GM12878 (cell line): ENCODE measurements around the gene LSM12. TPM values are rescaled to one million over a fixed set of nuclear protein-coding genes. Genes with fewer than 3 reads are reported as not detected.

Experiments
- ATAC-seq: fragments of 200-7000 bp; cut with Tn5 transposase; 3 replicates; pipeline ENCODE4 v1.9.1; 2020; ENCODE audit warnings: mild to moderate bottlenecking, moderate library complexity
- BruUV-seq: library from RNA; stranded (reverse); fragments of 400-500 nt; replicated peaks from 2 replicates; lab custom pipeline; 2021; lab: Mats Ljungman, UMichigan
- CTCF ChIA-PET: fragments of 300-600 bp; sonication (Branson Sonifier 250); formaldehyde crosslinking; extraction: SDS; loops from one replicate; lab custom pipeline; 2021; ENCODE audit warnings: inconsistent platforms; lab: Yijun Ruan, JAX
- POLR2A ChIA-PET: fragments of 350-600 bp; formaldehyde crosslinking; extraction: SDS; loops from one replicate; lab custom pipeline; 2021; ENCODE audit warnings: inconsistent platforms; lab: Charles Lee
- RAD21 ChIA-PET: fragments of 300-600 bp; sonication (Branson Sonifier 250); formaldehyde crosslinking; loops from one replicate; lab custom pipeline; 2023; ENCODE audit warnings: antibody characterized with exemption; ENCODE audit not compliant: unreplicated experiment; lab: Charles Lee
- SMC1A ChIA-PET: fragments of 300-600 bp; sonication (Branson Sonifier 250); formaldehyde crosslinking; loops from one replicate; lab custom pipeline; 2023; ENCODE audit not compliant: unreplicated experiment, uncharacterized antibody; lab: Charles Lee
- DNase-seq: peaks from one replicate; pipeline ENCODE4 v3.0.0-alpha.2; 2011; ENCODE audit warnings: low read depth, low spot score
- FAIRE-seq: peaks from 3 replicates; lab custom pipeline; 2011; peaks lifted over from hg19 to GRCh38; lab: Jason Lieb, UNC
- H2AFZ ChIP-seq: 2 replicates; pipeline ENCODE4 v1.6.0; 2011; ENCODE audit warnings: low read depth, low read length, control low read depth; ENCODE audit not compliant: control insufficient read depth
- H3K27ac ChIP-seq: 2 replicates; pipeline ENCODE4 v1.5.1; 2011; ENCODE audit warnings: control low read depth; ENCODE audit not compliant: control insufficient read depth, insufficient read depth
- H3K27me3 ChIP-seq, 2 experiments: replicated peaks in 1 of 2; 2 replicates each; pipeline versions ENCODE4 v1.6.0 to v1.6.1; 2011; ENCODE audit warnings: low read length in 1 of 2; ENCODE audit not compliant: control insufficient read depth in 2 of 2, insufficient read depth in 2 of 2
- H3K36me3 ChIP-seq, 2 experiments: 2 replicates each; pipeline ENCODE4 v1.5.1; 2011; ENCODE audit warnings: low read length in 1 of 2; ENCODE audit not compliant: control insufficient read depth in 2 of 2, insufficient read depth in 2 of 2
- H3K4me1 ChIP-seq: 2 replicates; pipeline ENCODE4 v1.6.1; 2011; ENCODE audit warnings: mild to moderate bottlenecking, low read length, moderate library complexity, mixed read lengths; ENCODE audit not compliant: control insufficient read depth, insufficient read depth
- H3K4me2 ChIP-seq: 2 replicates; pipeline ENCODE4 v1.6.0; 2011; ENCODE audit warnings: control low read depth; ENCODE audit not compliant: control insufficient read depth, insufficient read depth
- H3K4me3 ChIP-seq: fragments of 200-600 bp; sonication (generic); 2 replicates; pipeline ENCODE4 v1.5.1; 2016
- H3K79me2 ChIP-seq: 2 replicates; pipeline ENCODE4 v1.6.0; 2011; ENCODE audit warnings: low read length; ENCODE audit not compliant: control insufficient read depth, insufficient read depth
- H3K9ac ChIP-seq: 2 replicates; pipeline ENCODE4 v1.8.0; 2011; ENCODE audit warnings: low read length, control low read depth, mixed read lengths; ENCODE audit not compliant: control insufficient read depth, insufficient read depth
- H3K9me3 ChIP-seq: replicated peaks from 3 replicates; pipeline ENCODE4 v1.5.1; 2011; ENCODE audit warnings: mild to moderate bottlenecking, low read length; ENCODE audit not compliant: control insufficient read depth, insufficient read depth
- H4K20me1 ChIP-seq: 2 replicates; pipeline ENCODE4 v1.6.0; 2011; ENCODE audit not compliant: control insufficient read depth, insufficient read depth
- BHLHE40 ChIP-seq, 2 experiments: fragments of 450-650 bp in 1 of 2; IDR thresholded peaks; 2 replicates each; pipeline ENCODE4 v1.6.1; 2011 to 2017; ENCODE audit warnings: low read depth in 2 of 2, borderline replicate concordance in 1 of 2, improper control_type of control experiment in 1 of 2, low read length in 1 of 2, mild to moderate bottlenecking in 1 of 2
- POLR2AphosphoS5 ChIP-seq: IDR thresholded peaks from 2 replicates; pipeline ENCODE4 v1.6.1; 2011; ENCODE audit warnings: mild to moderate bottlenecking, low read length, inconsistent platforms
- RAD21 ChIP-seq: IDR thresholded peaks from 2 replicates; pipeline ENCODE4 v1.6.1; 2011; ENCODE audit warnings: mild to moderate bottlenecking, low read depth, low read length, moderate library complexity; ENCODE audit not compliant: insufficient read depth
- SMC3 ChIP-seq: IDR thresholded peaks from 2 replicates; pipeline ENCODE4 v1.6.1; 2011; ENCODE audit warnings: low read length, improper control_type of control experiment, borderline replicate concordance
- SUZ12 ChIP-seq: fragments of 200-600 bp; sonication (generic); IDR thresholded peaks from one replicate; pipeline ENCODE4 v1.6.1; 2018; ENCODE audit warnings: antibody characterized with exemption, mild to moderate bottlenecking; ENCODE audit not compliant: unreplicated experiment
- YY1 ChIP-seq: IDR thresholded peaks from 2 replicates; pipeline ENCODE4 v1.6.1; 2011; ENCODE audit warnings: low read depth, mild to moderate bottlenecking, low read length
- WGBS: methylation state at CpG from one replicate; pipeline ENCODE4 v1.1.6; 2016; ENCODE audit warnings: low lambda C conversion rate; ENCODE audit not compliant: insufficient replicate concordance, insufficient coverage; ENCODE audit errors: missing lambda C conversion rate; 5-methylcytosine and 5-hydroxymethylcytosine counted together
- in situ Hi-C: fragments of 300-500 bp; cut with MboI; formaldehyde crosslinking; loops from 9 replicates; pipeline ENCODE4 v1.14.3; 2018; ENCODE audit warnings: mixed read lengths
- intact Hi-C: fragments of 100-400 bp; cut with micrococcal nuclease; formaldehyde crosslinking; loops from one replicate; pipeline ENCODE4 v1.14.2; 2022; ENCODE audit not compliant: unreplicated experiment
- polyA plus RNA-seq, 11 experiments: library from polyadenylated mRNA; depleted of rRNA in 4 of 11; unstranded in 6 of 11; stranded (reverse) in 5 of 11; fragments of >200 nt; fragmentation: Nextera tagmentation in 4 of 11; fragmentation: Illumina TruSeq in 1 of 11; extraction: Ambion mirVana in 4 of 11; extraction: Trizol in 1 of 11; gene quantifications; 1 replicate in 1 of 11; 2 replicates in 10 of 11; pipeline versions ENCODE4 v1.2.1 to v1.2.3, GENCODE V29; 2011 to 2016; ENCODE audit warnings: inconsistent platforms in 2 of 11, missing spikeins in 2 of 11, low read depth in 1 of 11
- total RNA-seq, 4 experiments: library from RNA; depleted of rRNA in 3 of 4; stranded (reverse); fragments of >200 nt in 3 of 4; fragmentation: Illumina TruSeq in 1 of 4; extraction: Trizol in 1 of 4; gene quantifications; 2 replicates each; pipeline versions ENCODE4 v1.2.1 to v1.2.3, GENCODE V29; 2013 to 2021
- TF ChIP-seq, protein P1 (sequence below): fragments of 450-650 bp; IDR thresholded peaks from 2 replicates; pipeline ENCODE4 v1.6.1; 2017; ENCODE audit warnings: mild to moderate bottlenecking, moderate library complexity
- TF ChIP-seq, protein P2 (sequence below), 3 experiments: IDR thresholded peaks in 2 of 3; conservative IDR thresholded peaks in 1 of 3; 2 replicates each; pipeline ENCODE4 v1.5.1; 2011; ENCODE audit warnings: low read depth in 3 of 3, low read length in 3 of 3, mild to moderate bottlenecking in 3 of 3, control low read depth in 2 of 3, moderate library complexity in 2 of 3, inconsistent platforms in 1 of 3, mixed read lengths in 1 of 3; ENCODE audit not compliant: control insufficient read depth in 2 of 3, insufficient read depth in 1 of 3; ENCODE audit errors: extremely low read depth in 1 of 3

LSM12 gene
- total and polyA plus RNA-seq, 10 of the 15 experiments (the other 5 are each of a cell fraction or from before 2014, with no cell fraction given) = 51.1 to 206 (median 70.8) TPM

- H3K27ac ChIP-seq = no peak overlapping the region
- BruUV-seq = no TSS peak
- no peaks in the 10 kb centered on the region for H3K36me3 ChIP-seq
- 3% methylated on average over 50 of the region's 52 CpGs for WGBS
- no peak overlapping the region; the same call in 1 of the 2 replicates for H2AFZ ChIP-seq
- in situ Hi-C loops (loop anchor here (5.0 kb wide), 1 partner anchor 52 kb away; the partner anchor contains the start of gene PPY), intact Hi-C loops (loop anchor here (1.0 to 10.0 kb wide), 2 partner anchors 50 to 120 kb away; no protein-coding TSS in a partner anchor)
- H3K4me1 ChIP-seq = no peaks in the 10 kb centered on the region
- H3K79me2 ChIP-seq = no peaks in the 10 kb centered on the region
- no peak overlapping the region for H3K4me3 ChIP-seq
- no peaks in the 10 kb centered on the region for H4K20me1 ChIP-seq
- no peak for DNase-seq
- POLR2A ChIA-PET = no interaction called here
- H3K9me3 ChIP-seq = no peaks in the 10 kb centered on the region
- TF ChIP-seq SMC3 (peak; percentile 65), POLR2AphosphoS5 (no peak), RAD21 (peak; percentile 85), SUZ12 (peak; percentile 55), YY1 (0 out of 2 replicates have a peak, but pooled peaks have one; percentile 24), BHLHE40 (IDR thresholded peaks at IDR 0.05; ENCODE audit: borderline replicate concordance in 1 of 2, low read depth in 2 of 2, low read length in 1 of 2) (peak in 1 of 2 experiments; percentile 8; a peak in 1 of 4 replicates)
- TF ChIP-seq, protein P1, sequence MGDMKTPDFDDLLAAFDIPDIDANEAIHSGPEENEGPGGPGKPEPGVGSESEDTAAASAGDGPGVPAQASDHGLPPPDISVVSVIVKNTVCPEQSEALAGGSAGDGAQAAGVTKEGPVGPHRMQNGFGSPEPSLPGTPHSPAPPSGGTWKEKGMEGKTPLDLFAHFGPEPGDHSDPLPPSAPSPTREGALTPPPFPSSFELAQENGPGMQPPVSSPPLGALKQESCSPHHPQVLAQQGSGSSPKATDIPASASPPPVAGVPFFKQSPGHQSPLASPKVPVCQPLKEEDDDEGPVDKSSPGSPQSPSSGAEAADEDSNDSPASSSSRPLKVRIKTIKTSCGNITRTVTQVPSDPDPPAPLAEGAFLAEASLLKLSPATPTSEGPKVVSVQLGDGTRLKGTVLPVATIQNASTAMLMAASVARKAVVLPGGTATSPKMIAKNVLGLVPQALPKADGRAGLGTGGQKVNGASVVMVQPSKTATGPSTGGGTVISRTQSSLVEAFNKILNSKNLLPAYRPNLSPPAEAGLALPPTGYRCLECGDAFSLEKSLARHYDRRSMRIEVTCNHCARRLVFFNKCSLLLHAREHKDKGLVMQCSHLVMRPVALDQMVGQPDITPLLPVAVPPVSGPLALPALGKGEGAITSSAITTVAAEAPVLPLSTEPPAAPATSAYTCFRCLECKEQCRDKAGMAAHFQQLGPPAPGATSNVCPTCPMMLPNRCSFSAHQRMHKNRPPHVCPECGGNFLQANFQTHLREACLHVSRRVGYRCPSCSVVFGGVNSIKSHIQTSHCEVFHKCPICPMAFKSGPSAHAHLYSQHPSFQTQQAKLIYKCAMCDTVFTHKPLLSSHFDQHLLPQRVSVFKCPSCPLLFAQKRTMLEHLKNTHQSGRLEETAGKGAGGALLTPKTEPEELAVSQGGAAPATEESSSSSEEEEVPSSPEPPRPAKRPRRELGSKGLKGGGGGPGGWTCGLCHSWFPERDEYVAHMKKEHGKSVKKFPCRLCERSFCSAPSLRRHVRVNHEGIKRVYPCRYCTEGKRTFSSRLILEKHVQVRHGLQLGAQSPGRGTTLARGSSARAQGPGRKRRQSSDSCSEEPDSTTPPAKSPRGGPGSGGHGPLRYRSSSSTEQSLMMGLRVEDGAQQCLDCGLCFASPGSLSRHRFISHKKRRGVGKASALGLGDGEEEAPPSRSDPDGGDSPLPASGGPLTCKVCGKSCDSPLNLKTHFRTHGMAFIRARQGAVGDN = no peak
- TF ChIP-seq, protein P2, sequence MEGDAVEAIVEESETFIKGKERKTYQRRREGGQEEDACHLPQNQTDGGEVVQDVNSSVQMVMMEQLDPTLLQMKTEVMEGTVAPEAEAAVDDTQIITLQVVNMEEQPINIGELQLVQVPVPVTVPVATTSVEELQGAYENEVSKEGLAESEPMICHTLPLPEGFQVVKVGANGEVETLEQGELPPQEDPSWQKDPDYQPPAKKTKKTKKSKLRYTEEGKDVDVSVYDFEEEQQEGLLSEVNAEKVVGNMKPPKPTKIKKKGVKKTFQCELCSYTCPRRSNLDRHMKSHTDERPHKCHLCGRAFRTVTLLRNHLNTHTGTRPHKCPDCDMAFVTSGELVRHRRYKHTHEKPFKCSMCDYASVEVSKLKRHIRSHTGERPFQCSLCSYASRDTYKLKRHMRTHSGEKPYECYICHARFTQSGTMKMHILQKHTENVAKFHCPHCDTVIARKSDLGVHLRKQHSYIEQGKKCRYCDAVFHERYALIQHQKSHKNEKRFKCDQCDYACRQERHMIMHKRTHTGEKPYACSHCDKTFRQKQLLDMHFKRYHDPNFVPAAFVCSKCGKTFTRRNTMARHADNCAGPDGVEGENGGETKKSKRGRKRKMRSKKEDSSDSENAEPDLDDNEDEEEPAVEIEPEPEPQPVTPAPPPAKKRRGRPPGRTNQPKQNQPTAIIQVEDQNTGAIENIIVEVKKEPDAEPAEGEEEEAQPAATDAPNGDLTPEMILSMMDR (IDR thresholded peaks at IDR 0.05 in 2 of 3, conservative IDR thresholded peaks at IDR 0.05 in 1 of 3; ENCODE audit: control insufficient read depth in 2 of 3, extremely low read depth in 1 of 3, insufficient read depth in 1 of 3, low read depth in 3 of 3, low read length in 3 of 3) = peak; percentile 68 to 80 (median 80)
- CTCF ChIA-PET = interaction anchor here (0.7 to 5.0 kb wide), 7 partner anchors 14 to 115 kb away, joined by 3 to 42 read pairs (median 4); partner anchors contain the start of gene PPY
- no peak overlapping the region for H3K9ac ChIP-seq
- no peak for FAIRE-seq
- RAD21 ChIA-PET = interaction anchor here (1.2 to 1.8 kb wide), 2 partner anchors 47 to 50 kb away, joined by 3 to 10 read pairs; no protein-coding TSS in a partner anchor
- ATAC-seq = peak; percentile 94
- H3K4me2 ChIP-seq = peak overlapping the region; percentile 42; the same call in 1 of the 2 replicates
- peaks cover 4 to 6% of the 10 kb centered on the region in 2 experiments; a peak in 3 of 4 replicates for H3K27me3 ChIP-seq
- SMC1A ChIA-PET = interaction anchor here (0.6 to 1.8 kb wide), 5 partner anchors 8 to 85 kb away, joined by 3 to 7 read pairs (median 3); no protein-coding TSS in a partner anchor
Measured at GRCh38 chr17:43994272-43995149, 72.0 kb downstream of the LSM12 start.
